ENCODE measurements around the gene SSBP3.
"Not testable (repeated sequence)": the region's sequence is repeated elsewhere in the genome, so short reads cannot be mapped to it uniquely, and the experiment has no call there.

SSBP3 gene

GRCh38 chr1:54391450-54392209 is 14.6 kb downstream of the SSBP3 start:
- no peak for DNase-seq

- DNase-seq, result no peak
Measured at GRCh38 chr1:54390655-54391054, 15.5 kb downstream of the SSBP3 start.

GRCh38 chr1:54389608-54390007 is 16.6 kb downstream of the SSBP3 start:
- DNase-seq, result not testable (repeated sequence)

- no peak for DNase-seq
Measured at GRCh38 chr1:54387419-54387818, 18.8 kb downstream of the SSBP3 start.

GRCh38 chr1:54385727-54386022 is 20.5 kb downstream of the SSBP3 start:
- DNase-seq, result no peak

GRCh38 chr1:54384918-54385726 is 21.1 kb downstream of the SSBP3 start:
- DNase-seq, result no peak

- no peak for DNase-seq
Measured at GRCh38 chr1:54384471-54384870, 21.7 kb downstream of the SSBP3 start.

- DNase-seq, result no peak
Measured at GRCh38 chr1:54381524-54381923, 24.7 kb downstream of the SSBP3 start.

- DNase-seq, result peak; percentile 73
Measured at GRCh38 chr1:54380290-54380882, 25.8 kb downstream of the SSBP3 start.

GRCh38 chr1:54379555-54380289 is 26.5 kb downstream of the SSBP3 start:
- DNase-seq, result no peak

GRCh38 chr1:54378874-54379554 is 27.2 kb downstream of the SSBP3 start:
- no peak for DNase-seq

GRCh38 chr1:54378157-54378873 is 27.9 kb downstream of the SSBP3 start:
- DNase-seq, result no peak

GRCh38 chr1:54377040-54377691 is 29.0 kb downstream of the SSBP3 start:
- DNase-seq, result no peak

- DNase-seq, result peak; percentile 72
Measured at GRCh38 chr1:54376430-54377039, 29.7 kb downstream of the SSBP3 start.

GRCh38 chr1:54375712-54376429 is 30.3 kb downstream of the SSBP3 start:
- no peak for DNase-seq

- DNase-seq, result no peak
Measured at GRCh38 chr1:54375298-54375697, 30.9 kb downstream of the SSBP3 start.

GRCh38 chr1:54374766-54375165 is 31.4 kb downstream of the SSBP3 start:
- DNase-seq, result no peak

- no peak for DNase-seq
Measured at GRCh38 chr1:54372978-54373377, 33.2 kb downstream of the SSBP3 start.

- DNase-seq, result no peak
Measured at GRCh38 chr1:54371942-54372275, 34.3 kb downstream of the SSBP3 start.

Measured in activated CD8-positive, alpha-beta memory T cell treated with anti-CD3 and anti-CD28 coated beads for 24 hours (primary cell).